Testis (tissue), 3 donors: ENCODE results near the gene ANKRD53. TPM values are rescaled to one million over a fixed set of nuclear protein-coding genes. Genes with fewer than 3 reads are reported as not detected.

Experiments used
- DNase-seq: peaks from one replicate; pipeline ENCODE4 v3.0.0-alpha.2; 2019
- H3K27ac ChIP-seq, 2 donors: fragments of 200-600 bp; sonication (generic); one replicate each; pipeline ENCODE4 v1.5.1; 2019
- H3K27me3 ChIP-seq: fragments of 200-600 bp; sonication (generic); one replicate; pipeline ENCODE4 v1.5.1; 2019
- H3K36me3 ChIP-seq: fragments of 200-600 bp; sonication (generic); one replicate; pipeline ENCODE4 v1.5.1; 2017; ENCODE audit warnings: low read depth; ENCODE audit errors: missing control alignments
- H3K4me1 ChIP-seq: fragments of 200-600 bp; sonication (generic); one replicate; pipeline ENCODE4 v1.5.1; 2019
- H3K4me3 ChIP-seq, 2 donors: fragments of 200-600 bp; sonication (generic); one replicate each; pipeline ENCODE4 v1.5.1; 2017 to 2019
- H3K9me3 ChIP-seq: fragments of 200-600 bp; sonication (generic); one replicate; pipeline ENCODE4 v1.5.1; 2017
- CTCF ChIP-seq, 3 experiments: fragments of 450-650 bp in 2 of 3; fragments of 200-600 bp in 1 of 3; sonication (generic) in 1 of 3; IDR thresholded peaks; one replicate each; pipeline ENCODE4 v1.5.1; 2016 to 2019; ENCODE audit warnings: antibody characterized with exemption in 3 of 3, mild to moderate bottlenecking in 2 of 3, moderate library complexity in 1 of 3
- POLR2A ChIP-seq: fragments of 450-650 bp; IDR thresholded peaks from one replicate; pipeline ENCODE4 v1.6.1; 2017; ENCODE audit warnings: antibody characterized with exemption, mild to moderate bottlenecking, moderate library complexity
- WGBS, 2 donors: methylation state at CpG; one replicate each; pipeline ENCODE4 v1.1.5; 2018; 5-methylcytosine and 5-hydroxymethylcytosine counted together
- intact Hi-C: fragments of 100-400 bp; cut with DNase I; formaldehyde crosslinking; loops from one replicate; pipeline ENCODE4 v1.15.1; 2023; ENCODE audit warnings: low total_unique reads
- polyA plus RNA-seq: library from polyadenylated mRNA; stranded (reverse); fragments of 350-450 nt; fragmentation: Illumina TruSeq; extraction: RNeasy Lipid Tissue Mini Kit (QIAGEN cat#74804); gene quantifications from one replicate; pipeline ENCODE4 v1.2.3, GENCODE V29; 2014; ENCODE audit warnings: low read depth, low replicate concordance; ENCODE audit not compliant: insufficient read depth
- total RNA-seq, 2 donors: library from RNA; depleted of rRNA; stranded (reverse); fragments of >200 nt; gene quantifications; one replicate each; pipeline ENCODE4 v1.2.3, GENCODE V29; 2016

ANKRD53 gene
- total and polyA plus RNA-seq, 3 donors from 2014 or later, result 10.6 to 52.2 (median 36.3) TPM

DNA sequence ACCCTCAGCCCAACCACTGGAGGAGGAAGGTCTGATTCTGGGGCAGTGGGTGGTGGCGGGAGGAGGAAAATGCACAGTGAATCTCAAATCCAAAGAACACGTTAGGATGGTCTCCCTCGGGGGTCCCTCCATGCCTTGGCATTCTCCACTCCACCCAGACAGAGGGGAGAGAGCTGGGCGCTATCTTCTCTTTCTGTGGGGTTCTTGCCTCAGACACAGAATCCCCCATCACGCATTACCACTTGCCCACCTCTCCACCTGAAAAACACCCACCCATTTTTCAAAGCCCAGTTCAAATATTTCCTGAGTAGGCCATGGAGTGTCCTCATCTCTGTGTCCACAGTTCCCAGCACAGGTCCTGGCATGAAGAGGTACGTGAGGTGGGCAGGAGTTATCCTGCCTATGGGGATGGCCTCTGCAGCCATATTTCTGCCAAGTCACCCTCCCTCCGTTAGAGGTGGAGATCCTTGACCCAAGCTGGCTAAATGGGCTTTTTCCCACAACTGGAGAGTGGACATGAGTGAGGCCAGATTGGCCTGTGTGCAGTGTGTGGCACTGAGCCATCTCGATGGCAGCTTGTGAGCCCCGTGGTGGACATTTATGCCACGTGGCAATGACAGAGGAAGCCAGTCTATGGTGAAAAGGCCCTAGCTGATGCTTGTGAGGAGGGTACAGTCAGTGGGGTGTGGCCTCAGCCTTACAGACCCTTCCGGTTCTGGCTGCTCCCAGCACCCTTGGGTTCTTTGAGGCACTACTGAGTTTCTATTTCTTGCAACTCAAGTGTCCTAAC is 25.7 kb downstream of the ANKRD53 start:
- WGBS, 2 donors, result 81 to 82% methylated on average over 11 of the region's 11 CpGs
- no peak for DNase-seq
- intact Hi-C loops, result no loop called here
- H3K27ac ChIP-seq, result no peak overlapping the region
- H3K9me3 ChIP-seq, result no peaks in the 10 kb centered on the region
- H3K4me1 ChIP-seq, result peaks cover 3% of the 10 kb centered on the region
- no peak for TF ChIP-seq CTCF (IDR thresholded peaks at IDR 0.05)
- TF ChIP-seq POLR2A, result no peak
- H3K27me3 ChIP-seq, result no peaks in the 10 kb centered on the region
- H3K4me3 ChIP-seq, result no peak overlapping the region
- H3K36me3 ChIP-seq, result no peaks in the 10 kb centered on the region

DNA sequence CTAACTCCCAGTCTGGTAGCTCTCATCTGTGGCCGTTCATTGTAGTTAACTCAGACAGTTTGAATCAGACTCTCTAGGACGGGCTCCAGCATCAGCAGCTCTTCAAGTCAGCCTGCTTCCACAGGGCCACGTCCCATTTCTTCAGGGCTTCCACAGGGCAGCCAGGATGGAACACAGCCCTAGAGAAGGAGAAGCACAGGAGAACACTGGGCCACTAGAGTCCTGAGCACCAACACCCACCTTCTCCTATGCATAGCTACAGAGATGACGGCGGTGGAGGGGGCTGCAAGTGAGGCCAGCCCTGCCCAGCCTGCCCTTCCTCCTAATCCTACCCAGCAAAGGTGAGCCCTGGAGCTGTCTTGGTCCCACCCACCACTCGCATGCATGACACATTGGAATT is 26.4 kb downstream of the ANKRD53 start:
- H3K27me3 ChIP-seq, result no peaks in the 10 kb centered on the region
- H3K9me3 ChIP-seq, result no peaks in the 10 kb centered on the region
- H3K27ac ChIP-seq, result no peak overlapping the region
- intact Hi-C loops, result no loop called here
- H3K4me3 ChIP-seq, result no peak overlapping the region
- no peak for DNase-seq
- TF ChIP-seq POLR2A (no peak), CTCF (IDR thresholded peaks at IDR 0.05) (no peak)
- WGBS, 2 donors, result 87 to 88% methylated on average over 1 to 6 of the region's 6 CpGs
- no peaks in the 10 kb centered on the region for H3K36me3 ChIP-seq
- peaks cover 3% of the 10 kb centered on the region for H3K4me1 ChIP-seq

GRCh38 chr2:71005271-71006202 is 27.1 kb downstream of the ANKRD53 start:
- intact Hi-C loops, result no loop called here
- Histone ChIP-seq H3K4me3 (no peak overlapping the region), H3K36me3 (no peaks in the 10 kb centered on the region), H3K27me3 (no peaks in the 10 kb centered on the region), H3K27ac (no peak overlapping the region), H3K4me1 (peaks cover 3% of the 10 kb centered on the region), H3K9me3 (no peaks in the 10 kb centered on the region)
- no peak for DNase-seq
- TF ChIP-seq POLR2A, result no peak
- no peak for TF ChIP-seq CTCF (IDR thresholded peaks at IDR 0.05)
- WGBS, 2 donors, result 82 to 87% methylated on average over 10 of the region's 10 CpGs

DNA sequence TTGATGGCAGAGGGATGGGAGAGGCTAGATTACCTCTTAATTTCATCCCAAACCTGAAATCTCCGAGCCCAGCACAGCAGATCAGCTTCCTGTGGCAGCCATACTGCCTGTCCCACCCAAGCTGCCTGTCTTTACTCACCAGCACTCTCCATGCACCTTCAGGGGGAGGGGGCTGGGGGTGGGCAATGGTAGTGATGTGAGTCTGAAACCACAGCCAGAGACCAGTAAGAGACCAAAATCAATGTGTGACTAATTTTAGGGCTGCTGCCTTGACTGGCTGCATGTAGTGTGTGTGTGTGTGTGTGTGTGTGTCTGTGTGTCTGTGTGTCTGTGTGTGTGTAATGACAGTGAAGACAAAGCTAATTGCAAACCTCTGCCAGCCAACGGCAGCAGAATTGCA is 27.9 kb downstream of the ANKRD53 start:
- Histone ChIP-seq H3K9me3 (no peaks in the 10 kb centered on the region), H3K4me1 (no peaks in the 10 kb centered on the region), H3K27ac (no peak overlapping the region), H3K4me3 (no peak overlapping the region), H3K36me3 (no peaks in the 10 kb centered on the region), H3K27me3 (no peaks in the 10 kb centered on the region)
- DNase-seq, result no peak
- TF ChIP-seq POLR2A (no peak), CTCF (IDR thresholded peaks at IDR 0.05) (no peak)
- intact Hi-C loops, result no loop called here
- 50 to 78% methylated on average over 1 to 2 of the region's 2 CpGs for WGBS, 2 donors
